HepG2 (cell line): ENCODE data around the gene PIK3CG. TPM values are rescaled to one million over a fixed set of nuclear protein-coding genes. Genes with fewer than 3 reads are reported as not detected.

Experiments used
- ATAC-seq: fragments of 200-7000 bp; cut with Tn5 transposase; 3 replicates; pipeline ENCODE4 v1.9.1; 2020; ENCODE audit warnings: mild to moderate bottlenecking, moderate library complexity
- BruUV-seq: library from RNA; stranded (reverse); fragments of 400-500 nt; replicated peaks from 2 replicates; lab custom pipeline; 2021; lab: Mats Ljungman, UMichigan
- CTCF ChIA-PET: fragments of 300-600 bp; formaldehyde crosslinking; extraction: SDS; loops from one replicate; lab custom pipeline; 2021; ENCODE audit warnings: low total read pairs, inconsistent platforms, low intra/inter-chr PET ratio; lab: Yijun Ruan, JAX
- POLR2A ChIA-PET: fragments of 350-600 bp; sonication (Branson Sonifier 250); formaldehyde crosslinking; loops from one replicate; lab custom pipeline; 2020; ENCODE audit warnings: antibody characterized with exemption, inconsistent platforms; lab: Yijun Ruan, JAX
- DNase-seq: peaks from one replicate; pipeline ENCODE4 v3.0.0-alpha.2; 2015; ENCODE audit warnings: low spot score
- FAIRE-seq: peaks from 3 replicates; lab custom pipeline; 2011; peaks lifted over from hg19 to GRCh38; lab: Jason Lieb, UNC
- H2AFZ ChIP-seq: one replicate; pipeline ENCODE4 v1.6.1; 2011; ENCODE audit warnings: low read length, inconsistent platforms
- H3K27ac ChIP-seq: fragments of 300-600 bp; 3 replicates; pipeline ENCODE4 v1.8.0; 2011; ENCODE audit warnings: mixed run types, mild to moderate bottlenecking, mixed read lengths, low read length, inconsistent platforms; ENCODE audit not compliant: insufficient read depth; ENCODE audit errors: extremely low read length
- H3K27me3 ChIP-seq, 2 experiments: fragments of 200-600 bp in 1 of 2; 2 replicates in 1 of 2; 3 replicates in 1 of 2; pipeline versions ENCODE4 v1.6.0 to v1.8.0; 2011; ENCODE audit warnings: low read length in 2 of 2, mild to moderate bottlenecking in 2 of 2, moderate library complexity in 2 of 2, inconsistent platforms in 1 of 2; ENCODE audit not compliant: insufficient read depth in 2 of 2, control insufficient read depth in 1 of 2
- H3K36me3 ChIP-seq, 2 experiments: fragments of 200-600 bp in 1 of 2; replicated peaks in 1 of 2; 2 replicates in 1 of 2; 3 replicates in 1 of 2; pipeline versions ENCODE4 v1.5.1 to v1.8.0; 2011; ENCODE audit warnings: low read length in 2 of 2, inconsistent platforms in 1 of 2; ENCODE audit not compliant: insufficient read depth in 2 of 2, control insufficient read depth in 1 of 2
- H3K4me1 ChIP-seq: 2 replicates; pipeline ENCODE4 v1.5.1; 2012; ENCODE audit warnings: low read length, inconsistent platforms; ENCODE audit not compliant: insufficient read depth
- H3K4me2 ChIP-seq: 2 replicates; pipeline ENCODE4 v1.6.0; 2011; ENCODE audit warnings: low read depth, low read length, inconsistent platforms
- H3K4me3 ChIP-seq, 3 experiments: fragments of 200-600 bp in 1 of 3; sonication (generic), shearing (Covaris generic) in 1 of 3; replicated peaks in 1 of 3; 2 replicates each; pipeline ENCODE4 v1.5.1; 2011 to 2016; ENCODE audit warnings: low read length in 3 of 3, inconsistent platforms in 2 of 3, low read depth in 2 of 3, mild to moderate bottlenecking in 2 of 3, control low read depth in 1 of 3, mixed read lengths in 1 of 3; ENCODE audit not compliant: insufficient read depth in 1 of 3
- H3K79me2 ChIP-seq: one replicate; pipeline ENCODE4 v1.6.1; 2011; ENCODE audit warnings: low read length, inconsistent platforms; ENCODE audit not compliant: insufficient read depth
- H3K9ac ChIP-seq: 2 replicates; pipeline ENCODE4 v1.6.0; 2011; ENCODE audit warnings: mild to moderate bottlenecking, low read depth, low read length, inconsistent platforms; ENCODE audit not compliant: insufficient read depth
- H3K9me3 ChIP-seq: 2 replicates; pipeline ENCODE4 v1.5.1; 2012; ENCODE audit warnings: mild to moderate bottlenecking, low read length
- H4K20me1 ChIP-seq: 2 replicates; pipeline ENCODE4 v1.6.0; 2011; ENCODE audit warnings: inconsistent platforms, mild to moderate bottlenecking, low read length, moderate library complexity; ENCODE audit not compliant: insufficient read depth
- CBFB ChIP-seq: sonication (generic); formaldehyde crosslinking; IDR thresholded peaks from 2 replicates; pipeline ENCODE4 v1.4.0; 2020; ENCODE audit warnings: missing genetic modification reagents
- EZH2 ChIP-seq: conservative IDR thresholded peaks from 2 replicates; pipeline ENCODE4 v1.6.1; 2012; ENCODE audit warnings: mild to moderate bottlenecking, low read depth, low read length, moderate library complexity
- GABPB1 ChIP-seq: IDR thresholded peaks from 2 replicates; pipeline ENCODE4 v1.6.1; 2016; ENCODE audit warnings: mild to moderate bottlenecking, missing genetic modification reagents, moderate library complexity, missing compliant biosample characterization
- GMEB1 ChIP-seq: sonication (generic); formaldehyde crosslinking; IDR thresholded peaks from 2 replicates; pipeline ENCODE4 v1.5.1; 2020; ENCODE audit warnings: missing genetic modification reagents, mild to moderate bottlenecking, borderline replicate concordance
- LCORL ChIP-seq, 2 experiments: fragments of 450-650 bp in 1 of 2; sonication (generic) in 1 of 2; formaldehyde crosslinking in 1 of 2; IDR thresholded peaks; 2 replicates each; pipeline versions ENCODE4 v1.5.0 to v1.6.1; 2017 to 2020; ENCODE audit warnings: antibody characterized with exemption in 1 of 2, missing genetic modification reagents in 1 of 2
- REST ChIP-seq, 2 experiments: IDR thresholded peaks; 2 replicates each; pipeline ENCODE4 v1.6.1; 2011 to 2012; ENCODE audit warnings: low read length in 2 of 2, borderline replicate concordance in 1 of 2, low read depth in 1 of 2, mild to moderate bottlenecking in 1 of 2, moderate library complexity in 1 of 2
- REXO4 ChIP-seq: sonication (generic); formaldehyde crosslinking; IDR thresholded peaks from 2 replicates; pipeline ENCODE4 v1.8.0; 2022; ENCODE audit warnings: missing genetic modification reagents, mild to moderate bottlenecking, borderline replicate concordance
- SCMH1 ChIP-seq: sonication (generic); formaldehyde crosslinking; IDR thresholded peaks from 2 replicates; pipeline ENCODE4 v1.9.0; 2021; ENCODE audit warnings: missing genetic modification reagents, mild to moderate bottlenecking, borderline replicate concordance
- ZFYVE20 ChIP-seq: sonication (generic); formaldehyde crosslinking; IDR thresholded peaks from 2 replicates; pipeline ENCODE4 v1.8.0; 2023; ENCODE audit warnings: low read depth, mild to moderate bottlenecking, moderate library complexity, missing genetic modification reagents, borderline replicate concordance
- ZNF615 ChIP-seq: sonication (generic); formaldehyde crosslinking; IDR thresholded peaks from 2 replicates; pipeline ENCODE4 v1.5.0; 2020; ENCODE audit warnings: mild to moderate bottlenecking, missing genetic modification reagents, borderline replicate concordance
- ZNF639 ChIP-seq: conservative IDR thresholded peaks from 2 replicates; pipeline ENCODE4 v1.6.1; 2018; ENCODE audit warnings: missing genetic modification reagents
- ZNF709 ChIP-seq: sonication (generic); formaldehyde crosslinking; IDR thresholded peaks from 2 replicates; pipeline ENCODE4 v1.5.0; 2020; ENCODE audit warnings: mild to moderate bottlenecking, missing genetic modification reagents
- WGBS: methylation state at CpG from one replicate; pipeline ENCODE4 v1.1.6; 2017; ENCODE audit warnings: low lambda C conversion rate; 5-methylcytosine and 5-hydroxymethylcytosine counted together
- in situ Hi-C: cut with HindIII; loops from 2 replicates; pipeline ENCODE4 v1.10.0; 2017; ENCODE audit warnings: low pct_unique_long_range_greater_than_20kb; ENCODE audit not compliant: extremely low pct_ligation_motif_present
- intact Hi-C: fragments of 100-400 bp; cut with micrococcal nuclease; formaldehyde crosslinking; loops from one replicate; pipeline ENCODE4 v1.10.0; 2022; ENCODE audit not compliant: unreplicated experiment
- polyA plus RNA-seq, 8 experiments: library from polyadenylated mRNA; depleted of rRNA in 3 of 8; stranded (reverse) in 7 of 8; unstranded in 1 of 8; fragments of >200 nt; fragmentation: Illumina TruSeq in 4 of 8; extraction: Trizol in 4 of 8; gene quantifications; 2 replicates each; pipeline versions ENCODE4 v1.2.1 to v1.2.3, GENCODE V29; 2011 to 2016; ENCODE audit warnings: low read depth in 4 of 8, missing spikeins in 1 of 8, mixed read lengths in 1 of 8; ENCODE audit not compliant: insufficient read depth in 1 of 8
- total RNA-seq, 5 experiments: library from RNA; depleted of rRNA; stranded (reverse); fragments of >200 nt; fragmentation: Illumina TruSeq; extraction: Trizol; gene quantifications; 2 replicates each; pipeline ENCODE4 v1.2.3, GENCODE V29; 2016; ENCODE audit warnings: low read depth in 1 of 5

Gene PIK3CG
- total and polyA plus RNA-seq, 2 of the 13 experiments (the other 11 are each of a cell fraction or from before 2014, with no cell fraction given) = not detected

- no peak for DNase-seq
- H3K9me3 ChIP-seq = no peaks in the 10 kb centered on the region
- H3K79me2 ChIP-seq = no peaks in the 10 kb centered on the region
- intact Hi-C loops = no loop called here
- H3K27me3 ChIP-seq = no peaks in the 10 kb centered on the region; a peak in 1 of 5 replicates
- no peak for TF ChIP-seq EZH2
- TF ChIP-seq REST (IDR thresholded peaks at IDR 0.05; ENCODE audit: borderline replicate concordance in 1 of 2, low read depth in 1 of 2, low read length in 2 of 2) = no peak
- TF ChIP-seq ZNF709 (CRISPR knock-in tag) = no peak
- no peak for TF ChIP-seq ZNF639 (CRISPR knock-in tag)
- TF ChIP-seq CBFB (CRISPR knock-in tag) = no peak
- no peak for TF ChIP-seq LCORL (IDR thresholded peaks at IDR 0.05)
- no peak for TF ChIP-seq LCORL (CRISPR knock-in tag; IDR thresholded peaks at IDR 0.05)
- no peak for TF ChIP-seq ZNF615
- no peak for TF ChIP-seq ZFYVE20 (CRISPR knock-in tag)
- no peak for TF ChIP-seq GMEB1 (CRISPR knock-in tag)
- TF ChIP-seq SCMH1 (CRISPR knock-in tag) = no peak
- TF ChIP-seq REXO4 (CRISPR knock-in tag) = no peak
- TF ChIP-seq GABPB1 (CRISPR knock-in tag) = no peak
- in situ Hi-C loops = no loop called here
- no peak overlapping the region for H3K4me3 ChIP-seq
- no peak for FAIRE-seq
- no peak overlapping the region for H3K4me2 ChIP-seq
- no peak overlapping the region for H3K9ac ChIP-seq
- no peaks in the 10 kb centered on the region for H3K4me1 ChIP-seq
- no peaks in the 10 kb centered on the region for H4K20me1 ChIP-seq
- ATAC-seq = no peak
- WGBS = 32% methylated on average over 7 of the region's 10 CpGs
- ChIA-PET POLR2A (no interaction called here), CTCF (no interaction called here)
- no peak overlapping the region for H3K27ac ChIP-seq
- BruUV-seq = no TSS peak
- no peak overlapping the region for H2AFZ ChIP-seq
- no peaks in the 10 kb centered on the region for H3K36me3 ChIP-seq
Observed at GRCh38 chr7:106858618-106859532, 6.2 kb upstream of the PIK3CG start.
